Measurements from ENCODE around the gene KIR2DL3. TPM values are rescaled to one million over a fixed set of nuclear protein-coding genes. Genes with fewer than 3 reads are reported as not detected.
"Not testable (repeated sequence)": the region's sequence is repeated elsewhere in the genome, so short reads cannot be mapped to it uniquely, and the experiment has no call there.

KIR2DL3 gene
- polyA plus RNA-seq, 10 donors, result 0.12 TPM; not detected in 9

DNA sequence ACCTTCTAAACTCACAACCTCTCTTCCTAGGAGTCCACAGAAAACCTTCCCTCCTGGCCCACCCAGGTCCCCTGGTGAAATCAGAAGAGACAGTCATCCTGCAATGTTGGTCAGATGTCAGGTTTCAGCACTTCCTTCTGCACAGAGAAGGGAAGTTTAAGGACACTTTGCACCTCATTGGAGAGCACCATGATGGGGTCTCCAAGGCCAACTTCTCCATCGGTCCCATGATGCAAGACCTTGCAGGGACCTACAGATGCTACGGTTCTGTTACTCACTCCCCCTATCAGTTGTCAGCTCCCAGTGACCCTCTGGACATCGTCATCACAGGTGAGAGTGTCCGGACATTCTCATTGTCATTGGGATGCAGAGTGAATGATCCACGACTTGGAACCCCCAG, 3.6 kb downstream of the KIR2DL3 start:
- not testable (repeated sequence) for DNase-seq

DNA sequence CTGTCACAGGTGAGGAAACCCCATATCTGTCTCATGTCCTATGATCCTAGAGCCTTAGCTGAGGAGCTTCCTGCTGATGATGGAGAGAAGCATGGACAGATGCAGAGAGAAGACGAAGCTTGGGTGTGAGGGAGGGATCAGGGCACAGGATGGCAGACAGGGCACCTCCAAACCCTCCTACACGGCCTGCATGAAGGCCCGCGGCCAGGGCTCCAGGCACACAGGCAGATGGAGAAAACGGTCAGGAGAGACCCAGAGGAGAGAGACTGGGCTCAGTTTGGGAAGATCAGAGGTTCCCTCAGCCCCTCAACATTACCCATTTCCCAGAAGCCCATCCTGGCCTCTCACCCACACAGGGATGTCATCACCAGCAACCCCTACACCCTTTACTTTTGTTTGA, 5.8 kb downstream of the KIR2DL3 start:
- DNase-seq, result not testable (repeated sequence)

DNA sequence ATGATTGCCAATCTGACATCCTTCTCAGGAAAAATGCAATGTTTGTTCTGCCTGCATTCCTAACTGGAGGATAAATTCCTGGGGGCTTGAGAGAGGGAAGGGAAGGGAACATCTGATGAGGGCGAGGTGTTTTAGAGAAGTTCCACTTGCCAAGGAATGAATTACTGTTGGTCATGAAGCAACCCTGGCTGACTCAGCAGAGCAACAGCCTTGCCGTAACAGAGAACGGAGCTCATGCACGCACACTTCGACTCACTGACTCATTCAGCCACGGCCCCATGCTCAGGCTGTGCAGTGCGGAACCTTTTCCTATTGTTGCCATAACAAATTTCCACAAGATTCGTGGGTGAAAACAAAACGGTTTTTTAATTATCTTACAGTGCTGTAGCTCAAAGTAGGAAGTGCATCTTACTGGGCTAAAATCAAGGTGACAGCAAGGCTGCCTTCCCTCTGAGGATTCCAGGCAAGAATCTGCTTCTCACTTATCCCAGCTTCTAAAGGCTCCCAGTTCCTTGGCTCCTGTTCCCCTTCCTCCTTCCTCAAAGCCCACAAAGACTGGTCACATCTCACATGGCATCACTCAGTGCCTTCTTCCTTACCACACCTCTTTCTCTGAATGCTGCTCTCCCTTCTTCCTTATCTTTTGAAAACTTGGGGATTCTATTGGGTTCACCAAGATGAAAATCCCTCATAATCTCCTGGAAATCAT, 9.5 kb downstream of the KIR2DL3 start:
- DNase-seq, result not testable (repeated sequence)

DNA sequence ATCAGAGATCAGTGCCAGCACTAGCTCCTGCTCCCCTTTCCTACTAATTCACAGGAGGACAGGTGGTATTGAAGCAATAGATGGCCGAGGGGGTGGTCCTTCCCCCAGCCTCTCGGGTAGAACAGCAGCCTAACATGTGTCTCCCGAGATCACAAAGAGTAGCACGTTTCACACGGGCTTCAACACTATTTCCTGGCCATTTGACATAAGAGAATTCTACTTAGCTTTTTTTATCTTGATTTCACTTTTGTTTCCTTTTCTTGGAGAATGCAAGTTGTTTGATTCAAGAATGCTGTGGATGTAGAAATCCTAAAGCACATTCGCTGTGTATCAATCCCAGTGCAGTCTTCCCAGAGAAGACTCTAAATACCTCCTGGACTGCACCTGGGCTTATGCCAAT, 12.0 kb downstream of the KIR2DL3 start:
- DNase-seq, result not testable (repeated sequence)

DNA sequence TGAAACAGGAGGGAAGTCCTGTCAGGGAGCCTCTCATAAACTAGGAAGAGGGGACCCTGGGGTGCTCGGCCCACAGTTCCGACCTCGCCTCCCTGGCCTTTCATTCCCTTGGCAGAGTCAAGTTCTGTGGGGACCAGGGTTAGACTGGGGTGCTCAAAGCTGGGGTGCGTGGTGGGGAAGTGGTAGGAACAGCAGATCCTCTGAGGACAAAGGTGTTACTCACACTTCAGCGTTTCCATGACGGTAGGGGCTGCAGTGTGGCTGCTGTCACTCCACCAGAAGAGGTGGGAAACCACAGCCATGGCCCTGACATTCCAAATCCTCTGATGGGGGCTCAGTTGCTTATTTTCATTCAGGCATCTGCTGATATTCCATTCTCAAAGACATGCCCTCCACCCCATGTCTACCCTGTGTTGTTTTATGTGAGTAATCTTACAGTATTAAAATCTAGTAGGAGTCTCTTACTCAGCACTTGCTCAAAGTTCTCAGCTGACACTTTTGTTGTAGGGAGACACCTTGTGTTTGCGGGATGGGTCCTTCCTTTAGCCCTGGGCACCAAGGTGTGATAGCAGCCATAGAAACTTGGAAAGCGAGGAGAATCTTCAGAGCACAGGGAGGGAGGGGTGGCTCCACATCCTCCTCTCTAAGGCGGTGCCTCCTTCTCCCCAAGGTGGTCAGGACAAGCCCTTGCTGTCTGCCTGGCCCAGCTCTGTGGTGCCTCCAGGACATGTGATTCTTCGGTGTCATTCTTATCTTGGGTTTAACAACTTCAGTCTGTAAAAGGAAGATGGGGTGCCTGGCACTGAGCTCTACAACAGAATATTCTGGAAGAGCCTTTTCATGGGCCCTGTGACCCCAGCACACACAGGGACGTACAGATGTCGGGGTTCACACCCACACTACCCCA, 18.1 kb downstream of the KIR2DL3 start:
- not testable (repeated sequence) for DNase-seq

DNA sequence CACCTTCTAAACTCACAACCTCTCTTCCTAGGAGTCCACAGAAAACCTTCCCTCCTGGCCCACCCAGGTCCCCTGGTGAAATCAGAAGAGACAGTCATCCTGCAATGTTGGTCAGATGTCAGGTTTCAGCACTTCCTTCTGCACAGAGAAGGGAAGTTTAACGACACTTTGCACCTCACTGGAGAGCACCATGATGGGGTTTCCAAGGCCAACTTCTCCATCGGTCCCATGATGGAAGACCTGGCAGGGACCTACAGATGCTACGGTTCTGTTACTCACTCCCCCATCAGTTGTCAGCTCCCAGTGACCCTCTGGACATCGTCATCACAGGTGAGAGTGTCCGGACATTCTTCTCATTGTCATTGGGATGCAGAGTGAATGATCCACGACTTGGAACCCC, 20.3 kb downstream of the KIR2DL3 start:
- not testable (repeated sequence) for DNase-seq

DNA sequence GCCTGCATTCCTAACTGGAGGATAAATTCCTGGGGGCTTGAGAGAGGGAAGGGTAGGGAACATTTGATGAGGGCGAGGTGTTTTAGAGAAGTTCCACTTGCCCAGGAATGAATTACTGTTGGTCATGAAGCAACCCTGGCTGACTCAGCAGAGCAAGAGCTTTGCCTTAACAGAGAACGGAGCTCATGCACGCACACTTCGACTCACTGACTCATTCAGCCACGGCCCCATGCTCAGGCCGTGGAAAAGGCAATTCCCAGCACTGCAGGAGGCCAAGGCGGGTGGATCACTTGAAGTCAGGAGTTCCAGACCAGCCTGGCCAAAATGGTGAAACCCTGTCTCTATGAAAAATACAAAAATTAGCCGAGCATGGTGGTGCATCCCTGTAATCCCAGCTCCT, 25.9 kb downstream of the KIR2DL3 start:
- DNase-seq, result not testable (repeated sequence)

DNA sequence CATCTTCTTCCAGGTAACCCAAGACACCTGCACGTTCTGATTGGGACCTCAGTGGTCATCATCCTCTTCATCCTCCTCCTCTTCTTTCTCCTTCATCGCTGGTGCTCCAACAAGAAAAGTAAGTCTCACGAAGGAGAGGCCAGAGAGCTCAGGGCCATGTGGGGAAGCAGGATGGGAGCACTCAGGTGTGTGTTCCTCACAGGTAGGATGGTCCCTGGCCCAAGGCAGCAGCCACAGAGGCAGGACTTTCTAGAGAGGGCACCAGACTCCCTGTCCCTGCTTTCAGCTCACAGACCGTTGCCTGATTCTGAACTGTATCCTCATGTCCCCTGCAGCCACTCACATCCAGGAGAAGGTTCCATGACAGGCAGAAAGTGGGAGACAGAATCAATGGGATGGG, 28.2 kb downstream of the KIR2DL3 start:
- not testable (repeated sequence) for DNase-seq

DNA sequence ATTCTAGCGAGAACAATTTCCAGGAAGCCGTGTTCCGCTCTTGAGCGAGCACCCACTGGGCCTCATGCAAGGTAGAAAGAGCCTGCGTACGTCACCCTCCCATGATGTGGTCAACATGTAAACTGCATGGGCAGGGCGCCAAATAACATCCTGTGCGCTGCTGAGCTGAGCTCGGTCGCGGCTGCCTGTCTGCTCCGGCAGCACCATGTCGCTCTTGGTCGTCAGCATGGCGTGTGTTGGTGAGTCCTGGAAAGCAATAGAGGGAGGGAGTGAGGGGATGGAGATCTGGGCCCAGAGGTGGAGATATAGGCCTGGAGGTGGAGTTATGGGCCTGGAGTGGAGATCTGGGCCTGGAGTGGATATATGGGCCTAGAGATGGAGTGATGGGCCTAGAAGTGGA, 31.3 kb downstream of the KIR2DL3 start, which contains the start of gene KIR2DL1:
KIR2DL1 (plus strand) TSS at position 148 of the 400 bp plus-strand sequence; CDS start at position 206, 58 bp downstream.
- DNase-seq, result not testable (repeated sequence)

DNA sequence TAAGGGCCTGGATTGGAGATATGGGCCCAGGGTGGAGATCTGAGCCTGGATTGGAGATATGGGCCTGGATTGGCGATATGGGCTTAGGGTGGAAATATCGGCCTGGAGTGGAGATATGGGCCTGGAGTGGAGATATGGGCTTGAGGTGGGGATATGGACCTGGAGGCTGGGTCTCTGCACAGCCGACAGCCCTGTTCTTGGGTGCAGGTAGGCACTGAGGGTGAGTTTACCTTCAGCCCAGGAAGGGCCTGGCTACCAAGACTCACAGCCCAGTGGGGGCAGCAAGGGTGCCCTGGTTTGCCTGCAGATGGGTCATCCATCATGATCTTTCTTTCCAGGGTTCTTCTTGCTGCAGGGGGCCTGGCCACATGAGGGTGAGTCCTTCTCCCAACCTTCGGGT, 32.2 kb downstream of the KIR2DL3 start:
- DNase-seq, result not testable (repeated sequence)

DNA sequence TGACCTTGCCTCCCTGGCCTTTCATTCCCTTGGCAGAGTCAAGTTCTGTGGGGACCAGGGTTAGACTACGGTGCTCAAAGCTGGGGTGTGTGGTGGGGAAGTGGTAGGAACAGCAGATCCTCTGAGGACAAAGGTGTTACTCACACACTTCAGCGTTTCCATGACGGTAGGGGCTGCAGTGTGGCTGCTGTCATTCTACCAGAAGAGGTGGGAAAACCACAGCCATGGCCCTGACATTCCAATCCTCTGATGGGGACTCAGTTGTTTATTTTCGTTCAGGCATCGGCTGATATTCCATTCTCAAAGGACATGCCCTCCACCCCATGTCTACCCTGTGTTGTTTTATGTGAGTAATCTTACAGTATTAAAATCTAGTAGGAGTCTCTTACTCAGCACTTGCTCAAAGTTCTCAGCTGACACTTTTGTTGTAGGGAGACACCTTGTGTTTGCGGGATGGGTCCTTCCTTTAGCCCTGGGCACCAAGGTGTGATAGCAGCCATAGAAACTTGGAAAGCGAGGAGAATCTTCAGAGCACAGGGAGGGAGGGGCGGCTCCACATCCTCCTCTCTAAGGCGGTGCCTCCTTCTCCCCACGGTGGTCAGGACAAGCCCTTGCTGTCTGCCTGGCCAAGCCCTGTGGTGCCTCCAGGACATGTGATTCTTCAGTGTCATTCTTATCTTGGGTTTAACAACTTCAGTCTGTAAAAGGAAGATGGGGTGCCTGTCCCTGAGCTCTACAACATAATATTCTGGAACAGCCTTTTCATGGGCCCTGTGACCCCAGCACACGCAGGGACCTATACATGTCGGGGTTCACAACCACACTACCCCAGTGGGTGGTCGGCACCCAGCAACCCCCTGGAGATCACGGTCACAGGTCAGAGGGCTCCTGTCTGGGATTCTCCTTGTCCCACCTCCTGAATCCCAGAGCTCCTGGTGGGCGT, 33.0 kb downstream of the KIR2DL3 start:
- not testable (repeated sequence) for DNase-seq

DNA sequence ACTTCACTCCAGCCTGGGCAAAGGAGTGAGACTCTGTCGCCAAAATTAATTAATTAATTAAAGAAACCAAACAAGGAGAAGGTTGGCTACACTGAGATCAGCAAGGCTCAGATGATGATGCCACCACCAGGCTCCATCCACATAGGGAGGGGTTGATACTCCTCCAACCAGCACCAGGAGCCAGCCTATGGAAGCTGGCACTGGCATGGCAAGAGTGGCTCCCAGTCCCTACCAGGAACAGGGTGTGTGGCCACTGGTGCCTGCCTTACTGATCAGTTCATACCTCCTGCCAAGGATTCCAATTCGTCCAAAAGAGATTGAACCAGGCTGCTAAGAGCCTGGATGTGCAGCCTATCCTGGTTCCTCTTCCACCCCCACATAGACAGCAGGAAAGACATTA, 34.4 kb downstream of the KIR2DL3 start:
- DNase-seq, result not testable (repeated sequence)

DNA sequence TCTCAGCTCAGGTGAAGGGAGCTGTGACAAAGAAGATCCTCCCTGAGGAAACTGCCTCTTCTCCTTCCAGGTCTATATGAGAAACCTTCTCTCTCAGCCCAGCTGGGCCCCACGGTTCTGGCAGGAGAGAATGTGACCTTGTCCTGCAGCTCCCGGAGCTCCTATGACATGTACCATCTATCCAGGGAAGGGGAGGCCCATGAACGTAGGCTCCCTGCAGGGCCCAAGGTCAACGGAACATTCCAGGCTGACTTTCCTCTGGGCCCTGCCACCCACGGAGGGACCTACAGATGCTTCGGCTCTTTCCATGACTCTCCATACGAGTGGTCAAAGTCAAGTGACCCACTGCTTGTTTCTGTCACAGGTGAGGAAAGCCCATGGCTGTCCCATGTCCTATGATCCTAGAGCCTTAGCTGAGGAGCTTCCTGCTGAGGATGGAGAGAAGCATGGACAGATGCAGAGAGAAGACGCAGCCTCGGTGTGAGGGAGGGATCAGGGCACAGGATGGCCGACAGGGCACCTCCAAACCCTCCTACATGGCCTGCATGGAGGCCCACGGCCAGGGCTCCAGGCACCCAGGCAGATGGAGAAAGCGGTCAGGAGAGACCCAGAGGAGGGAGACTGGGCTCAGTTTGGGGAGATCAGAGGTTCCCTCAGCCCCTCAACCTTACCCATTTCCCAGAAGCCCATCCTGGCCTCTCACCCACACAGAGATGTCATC, 36.9 kb downstream of the KIR2DL3 start:
- DNase-seq, result not testable (repeated sequence)

DNA sequence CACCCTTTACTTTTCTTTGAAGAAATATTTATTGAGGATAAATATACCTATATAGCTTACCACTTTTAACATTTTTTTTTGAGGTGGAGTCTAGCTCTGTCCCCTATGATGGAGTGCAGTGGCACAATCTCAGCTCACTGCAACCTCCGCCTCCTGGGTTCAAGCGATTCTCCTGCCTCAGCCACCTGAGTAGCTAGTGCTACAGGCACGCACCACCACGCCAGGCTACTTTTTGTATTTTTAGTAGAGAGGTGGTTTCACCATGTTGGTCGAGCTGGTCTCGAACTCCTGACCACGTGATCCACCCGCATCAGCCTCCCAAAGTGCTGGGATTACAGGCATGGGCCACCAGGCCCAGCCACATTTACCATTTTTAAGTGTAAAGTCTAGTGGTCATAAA, 37.5 kb downstream of the KIR2DL3 start:
- DNase-seq, result not testable (repeated sequence)

DNA sequence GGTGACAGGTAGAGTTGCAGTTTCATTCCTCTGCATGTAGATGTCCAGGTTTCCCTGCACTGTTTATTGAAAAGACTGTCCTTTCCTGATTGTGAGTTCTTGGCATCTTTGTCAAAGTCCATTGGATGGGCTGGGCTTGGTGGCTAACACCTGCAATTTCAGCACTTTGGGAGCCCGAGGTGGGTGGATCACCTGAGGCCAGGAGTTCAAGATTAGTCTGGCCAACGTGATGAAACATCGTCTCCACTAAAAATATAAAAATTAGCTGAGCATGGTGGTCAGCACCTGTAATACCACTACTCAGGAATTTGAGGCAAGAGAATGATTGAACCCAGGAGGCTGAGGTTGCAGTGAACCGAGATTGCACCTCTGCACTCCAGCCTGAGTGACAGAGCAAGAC, 39.5 kb downstream of the KIR2DL3 start:
- DNase-seq, result not testable (repeated sequence)

DNA sequence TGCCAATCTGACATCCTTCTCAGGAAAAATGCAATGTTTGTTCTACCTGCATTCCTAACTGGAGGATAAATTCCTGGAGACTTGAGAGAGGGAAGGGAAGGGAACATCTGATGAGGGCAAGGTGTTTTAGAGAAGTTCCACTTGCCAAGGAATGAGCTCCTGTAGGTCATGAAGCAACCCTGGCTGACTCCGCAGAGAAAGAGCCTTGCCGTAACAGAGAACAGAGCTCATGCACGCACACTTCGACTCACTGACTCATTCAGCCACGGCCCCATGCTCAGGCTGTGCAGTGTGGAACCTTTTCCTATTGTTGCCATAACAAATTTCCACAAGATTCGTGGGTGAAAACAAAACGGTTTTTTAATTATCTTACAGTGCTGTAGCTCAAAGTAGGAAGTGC, 40.6 kb downstream of the KIR2DL3 start:
- DNase-seq, result not testable (repeated sequence)

DNA sequence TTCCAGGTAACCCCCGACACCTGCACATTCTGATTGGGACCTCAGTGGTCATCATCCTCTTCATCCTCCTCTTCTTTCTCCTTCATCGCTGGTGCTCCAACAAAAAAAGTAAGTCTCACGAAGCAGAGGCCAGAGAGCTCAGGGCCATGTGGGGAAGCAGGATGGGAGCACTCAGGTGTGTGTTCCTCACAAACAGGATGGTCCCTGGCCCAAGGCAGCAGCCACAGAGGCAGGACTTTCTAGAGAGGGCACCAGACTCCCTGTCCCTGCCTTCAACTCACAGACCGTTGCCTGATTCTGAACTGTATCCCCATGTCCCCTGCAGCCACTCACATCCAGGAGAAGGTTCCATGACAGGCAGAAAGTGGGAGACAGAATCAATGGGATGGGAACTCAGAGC, 44.6 kb downstream of the KIR2DL3 start:
- DNase-seq, result not testable (repeated sequence)

DNA sequence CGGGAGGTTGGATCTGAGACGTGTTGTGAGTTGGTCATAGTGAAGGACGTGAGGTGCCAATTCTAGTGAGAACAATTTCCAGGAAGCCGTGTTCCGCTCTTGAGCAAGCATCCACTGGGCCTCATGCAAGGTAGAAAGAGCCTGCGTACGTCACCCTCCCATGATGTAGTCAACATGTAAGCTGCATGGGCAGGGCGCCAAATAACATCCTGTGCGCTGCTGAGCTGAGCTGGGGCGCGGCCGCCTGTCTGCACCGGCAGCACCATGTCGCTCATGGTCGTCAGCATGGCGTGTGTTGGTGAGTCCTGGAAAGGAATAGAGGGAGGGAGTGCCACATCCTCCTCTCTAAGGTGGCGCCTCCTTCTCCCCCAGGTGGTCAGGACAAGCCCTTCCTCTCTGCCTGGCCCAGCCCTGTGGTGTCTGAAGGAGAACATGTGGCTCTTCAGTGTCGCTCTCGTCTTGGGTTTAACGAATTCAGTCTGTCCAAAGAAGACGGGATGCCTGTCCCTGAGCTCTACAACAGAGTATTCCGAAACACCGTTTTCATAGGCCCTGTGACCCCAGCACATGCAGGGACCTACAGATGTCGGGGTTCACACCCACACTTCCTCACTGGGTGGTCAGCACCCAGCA, 47.9 kb downstream of the KIR2DL3 start:
- DNase-seq, result not testable (repeated sequence)

DNA sequence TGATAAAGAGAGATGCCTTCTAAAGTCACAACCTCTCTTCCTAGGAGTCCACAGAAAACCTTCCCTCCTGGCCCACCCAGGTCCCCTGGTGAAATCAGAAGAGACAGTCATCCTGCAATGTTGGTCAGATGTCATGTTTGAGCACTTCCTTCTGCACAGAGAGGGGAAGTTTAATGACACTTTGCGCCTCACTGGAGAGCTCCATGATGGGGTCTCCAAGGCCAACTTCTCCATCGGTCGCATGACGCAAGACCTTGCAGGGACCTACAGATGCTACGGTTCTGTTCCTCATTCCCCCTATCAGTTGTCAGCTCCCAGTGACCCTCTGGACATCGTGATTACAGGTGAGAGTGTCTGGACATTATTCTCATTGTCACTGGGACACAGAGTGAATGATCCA, 49.8 kb downstream of the KIR2DL3 start:
- not testable (repeated sequence) for DNase-seq

DNA sequence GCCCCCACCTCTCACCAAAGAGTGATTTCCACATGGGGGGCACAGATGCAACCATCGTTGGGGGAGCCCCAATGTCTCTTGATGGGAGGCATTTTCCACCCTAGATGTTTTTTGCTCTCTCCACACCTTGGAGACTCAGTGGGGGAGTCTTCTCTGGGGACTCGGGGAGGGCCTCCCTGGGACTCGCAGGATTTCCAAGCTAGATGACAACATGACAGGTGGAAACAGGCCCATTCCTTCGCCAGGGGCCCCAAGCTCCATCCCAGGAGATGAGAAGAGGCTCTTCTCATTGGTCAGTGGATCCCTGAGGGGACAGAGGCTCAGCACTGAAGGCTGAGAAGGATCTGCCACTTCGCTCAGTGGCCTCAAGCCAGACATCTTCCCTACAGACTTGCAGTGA, 52.4 kb downstream of the KIR2DL3 start:
- no peak for DNase-seq
